Measurements from ENCODE around the gene FGF12.
"Not testable (repeated sequence)": the region's sequence is repeated elsewhere in the genome, so short reads cannot be mapped to it uniquely, and the experiment has no call there.

The FGF12 gene

GRCh38 chr3:192727032-192727847, at the start of gene FGF12:
TSS of gene FGF12 (minus strand) at chr3:192727541.
- DNase-seq: no peak

- DNase-seq: not testable (repeated sequence)
Observed at GRCh38 chr3:192774341-192774740, 47.0 kb upstream of the FGF12 start.

- DNase-seq: no peak
Observed at GRCh38 chr3:192772240-192772894, 45.0 kb upstream of the FGF12 start.

GRCh38 chr3:192758654-192759053, 31.3 kb upstream of the FGF12 start:
- DNase-seq: no peak

GRCh38 chr3:192751148-192751547, 23.8 kb upstream of the FGF12 start:
- no peak for DNase-seq

GRCh38 chr3:192750201-192750600, 22.9 kb upstream of the FGF12 start:
- no peak for DNase-seq

- no peak for DNase-seq
Observed at GRCh38 chr3:192747746-192748145, 20.4 kb upstream of the FGF12 start.

GRCh38 chr3:192747145-192747544, 19.8 kb upstream of the FGF12 start:
- no peak for DNase-seq

GRCh38 chr3:192745150-192745549, 17.8 kb upstream of the FGF12 start:
- DNase-seq: no peak

GRCh38 chr3:192744604-192745003, 17.3 kb upstream of the FGF12 start:
- DNase-seq: not testable (repeated sequence)

- DNase-seq: no peak
Observed at GRCh38 chr3:192737506-192737905, 10.2 kb upstream of the FGF12 start.

GRCh38 chr3:192731233-192731632, 3.9 kb upstream of the FGF12 start:
- no peak for DNase-seq

- DNase-seq: no peak
Observed at GRCh38 chr3:192726385-192726784, 956 bp downstream of the FGF12 start.

GRCh38 chr3:192719964-192720363, 7.4 kb downstream of the FGF12 start:
- DNase-seq: no peak

- DNase-seq: no peak
Observed at GRCh38 chr3:192718156-192718555, 9.2 kb downstream of the FGF12 start.

- no peak for DNase-seq
Observed at GRCh38 chr3:192715126-192715525, 12.2 kb downstream of the FGF12 start.

GRCh38 chr3:192711126-192711525, 16.2 kb downstream of the FGF12 start:
- not testable (repeated sequence) for DNase-seq

- no peak for DNase-seq
Observed at GRCh38 chr3:192710366-192710765, 17.0 kb downstream of the FGF12 start.

GRCh38 chr3:192706272-192706671, 21.1 kb downstream of the FGF12 start:
- no peak for DNase-seq

- no peak for DNase-seq
Observed at GRCh38 chr3:192700885-192701284, 26.5 kb downstream of the FGF12 start.

GRCh38 chr3:192696943-192697587, 30.3 kb downstream of the FGF12 start:
- DNase-seq: no peak

- DNase-seq: no peak
Observed at GRCh38 chr3:192687488-192688152, 39.7 kb downstream of the FGF12 start.

GRCh38 chr3:192685801-192686200, 41.5 kb downstream of the FGF12 start:
- DNase-seq: no peak

Data from CD4-positive, alpha-beta T cell treated with Interleukin-17A for 1 hour (primary cell).